Measurements from ENCODE around the gene TRPC3.
"Not testable (repeated sequence)": the region's sequence is repeated elsewhere in the genome, so short reads cannot be mapped to it uniquely, and the experiment has no call there.

TRPC3 gene

DNA sequence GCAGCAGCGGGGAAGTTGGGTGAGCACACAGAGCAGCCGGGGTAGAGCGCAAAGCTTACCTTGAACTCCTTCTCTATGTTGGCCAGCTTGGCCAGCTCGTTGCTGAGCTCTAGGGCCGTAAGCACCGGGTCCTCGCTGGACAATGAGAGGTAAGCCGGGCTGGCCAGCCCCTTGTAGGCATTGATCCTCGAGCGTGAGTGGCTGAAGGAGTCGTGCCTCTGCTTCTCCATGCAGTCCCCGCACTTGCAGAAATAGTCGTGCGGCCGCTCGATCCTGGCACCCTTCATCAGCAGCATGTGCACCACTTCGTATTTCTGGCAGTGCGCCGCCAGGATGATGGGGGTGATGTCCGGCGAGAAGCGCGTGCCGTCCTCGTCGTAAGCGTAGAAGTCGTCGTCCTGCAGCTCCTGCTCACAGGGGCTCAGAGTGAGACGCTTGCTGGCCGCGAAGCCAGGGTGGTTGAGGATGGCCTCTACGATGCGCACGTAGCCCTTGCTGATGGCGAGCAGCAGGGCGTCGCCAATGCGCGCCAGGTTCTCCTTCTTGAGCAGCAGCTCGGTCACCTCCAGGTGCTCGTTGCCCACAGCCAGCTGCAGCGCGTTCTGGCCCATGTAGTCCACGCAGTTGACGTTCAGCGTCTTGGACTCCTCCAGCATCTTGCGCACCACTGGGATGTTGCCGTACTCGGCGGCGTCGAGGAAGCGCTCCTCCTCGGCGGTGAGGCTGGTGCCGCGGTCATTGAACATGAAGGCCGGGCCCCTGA lies 19.5 kb downstream of the TRPC3 start:
- Histone ChIP-seq H3K27me3 (ENCODE audit: insufficient read depth, insufficient read length) (no peaks in the 10 kb centered on the region), H3K36me3 (ENCODE audit: insufficient read depth, insufficient read length, low read length) (no peaks in the 10 kb centered on the region), H3K9me3 (ENCODE audit: insufficient read depth, low read length) (no peaks in the 10 kb centered on the region), H3K9ac (ENCODE audit: insufficient read length, low read depth) (no peak overlapping the region), H3K4me1 (ENCODE audit: insufficient read depth, insufficient read length) (no peaks in the 10 kb centered on the region), H3K4me3 (ENCODE audit: insufficient read length, low read depth) (no peak overlapping the region)
- TF ChIP-seq SUZ12 (IDR thresholded peaks at IDR 0.05; ENCODE audit: extremely low read depth, insufficient read depth, insufficient read length) (no peak), YY1 (IDR thresholded peaks at IDR 0.05; ENCODE audit: insufficient read depth, insufficient read length) (no peak), ZNF274 (IDR thresholded peaks at IDR 0.05; ENCODE audit: low read depth, low read length) (no peak)
- DNase-seq (ENCODE audit: low read depth, low spot score): no peak

DNA sequence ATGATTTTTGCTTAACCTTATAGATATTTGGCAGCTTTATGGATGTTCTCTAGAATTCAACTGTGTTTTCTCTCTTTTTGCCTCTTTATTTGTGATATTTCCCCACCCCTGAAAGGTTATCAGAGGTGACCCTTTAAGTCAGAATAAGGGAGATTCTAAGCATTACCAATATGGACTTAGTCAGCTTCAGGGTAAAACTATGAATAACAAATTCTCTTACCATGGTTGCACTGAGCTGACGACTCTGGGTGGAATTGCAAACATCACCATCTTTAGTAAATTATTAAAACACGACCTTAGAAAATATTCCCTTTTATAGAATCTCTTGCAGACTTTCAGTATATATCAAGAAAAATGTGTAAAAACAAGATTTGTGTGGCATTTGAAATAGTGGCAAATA lies 21.6 kb downstream of the TRPC3 start:
- Histone ChIP-seq H3K9ac (ENCODE audit: insufficient read length, low read depth) (no peak overlapping the region), H3K4me1 (ENCODE audit: insufficient read depth, insufficient read length) (no peaks in the 10 kb centered on the region), H3K36me3 (ENCODE audit: insufficient read depth, insufficient read length, low read length) (no peaks in the 10 kb centered on the region), H3K9me3 (ENCODE audit: insufficient read depth, low read length) (no peaks in the 10 kb centered on the region), H3K4me3 (ENCODE audit: insufficient read length, low read depth) (no peak overlapping the region), H3K27me3 (ENCODE audit: insufficient read depth, insufficient read length) (no peaks in the 10 kb centered on the region)
- TF ChIP-seq SUZ12 (IDR thresholded peaks at IDR 0.05; ENCODE audit: extremely low read depth, insufficient read depth, insufficient read length) (no peak), YY1 (IDR thresholded peaks at IDR 0.05; ENCODE audit: insufficient read depth, insufficient read length) (no peak), ZNF274 (IDR thresholded peaks at IDR 0.05; ENCODE audit: low read depth, low read length) (no peak)
- no peak for DNase-seq (ENCODE audit: low read depth, low spot score)

DNA sequence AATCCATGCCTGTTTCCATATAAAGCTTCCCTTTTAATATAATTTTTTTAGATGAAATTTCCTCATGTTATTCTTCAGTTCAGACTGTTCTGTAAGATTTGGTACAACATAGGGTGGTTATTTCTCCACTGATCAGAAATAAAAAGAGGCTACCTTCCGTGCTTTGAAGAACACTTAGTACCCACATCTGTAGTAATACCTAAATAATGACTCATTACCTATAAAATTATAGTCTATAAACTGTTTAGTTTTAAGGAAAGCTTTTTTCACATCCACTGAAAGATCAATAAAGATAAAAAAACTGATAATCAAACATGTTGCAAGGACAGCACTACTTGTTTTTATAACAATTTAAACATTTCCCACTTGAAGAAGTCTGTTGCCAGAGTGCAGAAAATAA lies 23.9 kb downstream of the TRPC3 start:
- DNase-seq (ENCODE audit: low read depth, low spot score): no peak
- no peak overlapping the region for H3K4me3 ChIP-seq (ENCODE audit: insufficient read length, low read depth)
- TF ChIP-seq SUZ12 (IDR thresholded peaks at IDR 0.05; ENCODE audit: extremely low read depth, insufficient read depth, insufficient read length) (no peak), YY1 (IDR thresholded peaks at IDR 0.05; ENCODE audit: insufficient read depth, insufficient read length) (no peak), ZNF274 (IDR thresholded peaks at IDR 0.05; ENCODE audit: low read depth, low read length) (no peak)
- no peaks in the 10 kb centered on the region for H3K36me3 ChIP-seq (ENCODE audit: insufficient read depth, insufficient read length, low read length)
- H3K9me3 ChIP-seq (ENCODE audit: insufficient read depth, low read length): no peaks in the 10 kb centered on the region
- H3K9ac ChIP-seq (ENCODE audit: insufficient read length, low read depth): no peak overlapping the region
- no peaks in the 10 kb centered on the region for H3K27me3 ChIP-seq (ENCODE audit: insufficient read depth, insufficient read length)
- no peaks in the 10 kb centered on the region for H3K4me1 ChIP-seq (ENCODE audit: insufficient read depth, insufficient read length)

DNA sequence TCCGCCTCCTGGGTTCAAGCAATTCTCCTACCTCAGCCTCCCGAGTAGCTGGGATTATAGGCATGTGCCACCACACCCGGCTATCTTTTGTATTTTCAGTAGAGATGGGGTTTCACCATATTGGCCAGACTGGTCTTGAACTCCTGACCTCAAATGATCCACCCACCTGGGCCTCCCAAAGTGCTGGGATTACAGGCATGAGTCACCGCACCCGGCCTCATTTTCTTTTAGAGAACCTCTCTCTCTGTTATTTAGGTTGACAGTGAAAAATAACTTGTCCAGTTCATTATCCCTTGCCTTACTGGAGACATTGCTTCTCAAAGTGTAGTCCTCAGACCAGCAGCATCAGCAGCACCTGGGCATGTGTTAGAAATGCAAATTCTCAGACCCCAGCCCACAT lies 25.4 kb downstream of the TRPC3 start:
- H3K9ac ChIP-seq (ENCODE audit: insufficient read length, low read depth); H3K36me3 ChIP-seq (ENCODE audit: insufficient read depth, insufficient read length, low read length); H3K4me1 ChIP-seq (ENCODE audit: insufficient read depth, insufficient read length); DNase-seq (ENCODE audit: low read depth, low spot score); H3K9me3 ChIP-seq (ENCODE audit: insufficient read depth, low read length); H3K4me3 ChIP-seq (ENCODE audit: insufficient read length, low read depth); H3K27me3 ChIP-seq (ENCODE audit: insufficient read depth, insufficient read length): not testable (repeated sequence)

DNA sequence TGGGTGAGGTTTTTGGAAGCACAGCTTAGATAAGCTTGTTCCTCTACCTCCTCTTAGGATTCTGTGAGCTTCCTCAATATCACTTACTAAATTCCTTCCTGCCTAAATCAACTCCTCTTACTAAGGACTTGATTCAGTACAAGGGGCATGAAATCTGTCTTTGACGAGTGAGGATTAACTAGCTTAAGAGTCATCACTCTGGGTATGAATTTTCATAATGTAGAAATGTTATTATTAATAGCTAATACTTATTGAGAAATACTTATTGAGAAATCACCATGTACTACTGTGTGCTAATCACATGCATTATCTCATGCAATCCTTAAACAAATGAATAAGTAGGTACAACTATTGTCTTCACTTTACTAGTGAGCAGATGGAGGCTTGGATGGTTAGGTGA lies 28.6 kb downstream of the TRPC3 start:
- H3K36me3 ChIP-seq (ENCODE audit: insufficient read depth, insufficient read length, low read length): no peaks in the 10 kb centered on the region
- TF ChIP-seq YY1 (IDR thresholded peaks at IDR 0.05; ENCODE audit: insufficient read depth, insufficient read length): no peak
- no peak for TF ChIP-seq ZNF274 (IDR thresholded peaks at IDR 0.05; ENCODE audit: low read depth, low read length)
- TF ChIP-seq SUZ12 (IDR thresholded peaks at IDR 0.05; ENCODE audit: extremely low read depth, insufficient read depth, insufficient read length): no peak
- H3K27me3 ChIP-seq (ENCODE audit: insufficient read depth, insufficient read length): no peaks in the 10 kb centered on the region
- DNase-seq (ENCODE audit: low read depth, low spot score): no peak
- H3K9ac ChIP-seq (ENCODE audit: insufficient read length, low read depth): no peak overlapping the region
- no peak overlapping the region for H3K4me3 ChIP-seq (ENCODE audit: insufficient read length, low read depth)
- no peaks in the 10 kb centered on the region for H3K4me1 ChIP-seq (ENCODE audit: insufficient read depth, insufficient read length)
- no peaks in the 10 kb centered on the region for H3K9me3 ChIP-seq (ENCODE audit: insufficient read depth, low read length)

DNA sequence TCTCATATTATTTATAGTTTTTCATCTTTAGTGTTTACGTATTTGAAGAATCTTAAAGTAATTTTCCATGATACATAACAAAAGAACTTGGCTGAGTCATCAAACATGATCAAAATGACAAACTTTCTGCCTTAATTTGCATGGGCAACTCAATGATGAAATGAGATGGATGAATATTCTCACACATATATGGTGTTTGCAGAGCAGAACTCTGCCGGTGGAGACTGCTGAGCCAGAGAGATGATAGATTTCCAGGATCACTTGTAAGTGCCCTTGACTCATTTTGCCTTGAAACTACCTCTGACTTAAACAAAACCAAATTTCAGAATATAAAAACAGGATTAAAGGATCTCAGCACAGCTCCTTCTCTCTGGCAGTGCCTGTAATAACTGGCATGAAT lies 38.2 kb downstream of the TRPC3 start:
- no peaks in the 10 kb centered on the region for H3K36me3 ChIP-seq (ENCODE audit: insufficient read depth, insufficient read length, low read length)
- no peaks in the 10 kb centered on the region for H3K9me3 ChIP-seq (ENCODE audit: insufficient read depth, low read length)
- TF ChIP-seq ZNF274 (IDR thresholded peaks at IDR 0.05; ENCODE audit: low read depth, low read length) (no peak), SUZ12 (IDR thresholded peaks at IDR 0.05; ENCODE audit: extremely low read depth, insufficient read depth, insufficient read length) (no peak), YY1 (IDR thresholded peaks at IDR 0.05; ENCODE audit: insufficient read depth, insufficient read length) (no peak)
- H3K4me3 ChIP-seq (ENCODE audit: insufficient read length, low read depth): no peak overlapping the region
- H3K4me1 ChIP-seq (ENCODE audit: insufficient read depth, insufficient read length): no peaks in the 10 kb centered on the region
- no peak overlapping the region for H3K9ac ChIP-seq (ENCODE audit: insufficient read length, low read depth)
- no peaks in the 10 kb centered on the region for H3K27me3 ChIP-seq (ENCODE audit: insufficient read depth, insufficient read length)
- DNase-seq (ENCODE audit: low read depth, low spot score): no peak

DNA sequence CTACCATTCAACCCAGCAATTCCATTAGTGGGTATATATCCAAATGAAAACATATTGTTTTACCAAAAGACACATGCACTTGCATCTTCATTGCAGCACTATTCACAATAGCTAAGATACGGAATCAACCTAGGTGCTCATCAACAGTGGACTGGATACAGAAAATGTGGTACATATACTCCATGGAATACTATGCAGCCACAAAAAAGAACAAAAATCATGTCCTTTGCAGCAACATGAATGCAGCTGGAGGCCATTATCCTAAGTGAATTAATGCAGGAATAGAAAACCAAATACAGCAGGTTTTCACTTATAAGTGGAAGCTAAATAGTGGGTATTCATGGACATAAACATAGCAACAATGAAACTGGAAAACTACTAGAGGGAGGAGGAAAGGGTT lies 43.5 kb downstream of the TRPC3 start:
- H3K4me1 ChIP-seq (ENCODE audit: insufficient read depth, insufficient read length): no peaks in the 10 kb centered on the region
- no peaks in the 10 kb centered on the region for H3K36me3 ChIP-seq (ENCODE audit: insufficient read depth, insufficient read length, low read length)
- H3K9ac ChIP-seq (ENCODE audit: insufficient read length, low read depth): no peak overlapping the region
- TF ChIP-seq SUZ12 (IDR thresholded peaks at IDR 0.05; ENCODE audit: extremely low read depth, insufficient read depth, insufficient read length) (no peak), ZNF274 (IDR thresholded peaks at IDR 0.05; ENCODE audit: low read depth, low read length) (no peak), YY1 (IDR thresholded peaks at IDR 0.05; ENCODE audit: insufficient read depth, insufficient read length) (no peak)
- no peak for DNase-seq (ENCODE audit: low read depth, low spot score)
- no peak overlapping the region for H3K4me3 ChIP-seq (ENCODE audit: insufficient read length, low read depth)
- H3K9me3 ChIP-seq (ENCODE audit: insufficient read depth, low read length): no peaks in the 10 kb centered on the region
- H3K27me3 ChIP-seq (ENCODE audit: insufficient read depth, insufficient read length): no peaks in the 10 kb centered on the region
